Testis (tissue), 3 donors: ENCODE measurements around the gene GLIS1. TPM values are rescaled to one million over a fixed set of nuclear protein-coding genes. Genes with fewer than 3 reads are reported as not detected.

Source experiments
- DNase-seq: peaks from one replicate; pipeline ENCODE4 v3.0.0-alpha.2; 2019
- H3K27ac ChIP-seq, 2 donors: fragments of 200-600 bp; sonication (generic); one replicate each; pipeline ENCODE4 v1.5.1; 2019
- H3K27me3 ChIP-seq: fragments of 200-600 bp; sonication (generic); one replicate; pipeline ENCODE4 v1.5.1; 2019
- H3K36me3 ChIP-seq: fragments of 200-600 bp; sonication (generic); one replicate; pipeline ENCODE4 v1.5.1; 2017; ENCODE audit warnings: low read depth; ENCODE audit errors: missing control alignments
- H3K4me1 ChIP-seq: fragments of 200-600 bp; sonication (generic); one replicate; pipeline ENCODE4 v1.5.1; 2019
- H3K4me3 ChIP-seq, 2 donors: fragments of 200-600 bp; sonication (generic); one replicate each; pipeline ENCODE4 v1.5.1; 2017 to 2019
- H3K9me3 ChIP-seq: fragments of 200-600 bp; sonication (generic); one replicate; pipeline ENCODE4 v1.5.1; 2017
- CTCF ChIP-seq, 3 experiments: fragments of 450-650 bp in 2 of 3; fragments of 200-600 bp in 1 of 3; sonication (generic) in 1 of 3; IDR thresholded peaks; one replicate each; pipeline ENCODE4 v1.5.1; 2016 to 2019; ENCODE audit warnings: antibody characterized with exemption in 3 of 3, mild to moderate bottlenecking in 2 of 3, moderate library complexity in 1 of 3
- POLR2A ChIP-seq: fragments of 450-650 bp; IDR thresholded peaks from one replicate; pipeline ENCODE4 v1.6.1; 2017; ENCODE audit warnings: antibody characterized with exemption, mild to moderate bottlenecking, moderate library complexity
- WGBS, 2 donors: methylation state at CpG; one replicate each; pipeline ENCODE4 v1.1.5; 2018; 5-methylcytosine and 5-hydroxymethylcytosine counted together
- intact Hi-C: fragments of 100-400 bp; cut with DNase I; formaldehyde crosslinking; loops from one replicate; pipeline ENCODE4 v1.15.1; 2023; ENCODE audit warnings: low total_unique reads
- polyA plus RNA-seq: library from polyadenylated mRNA; stranded (reverse); fragments of 350-450 nt; fragmentation: Illumina TruSeq; extraction: RNeasy Lipid Tissue Mini Kit (QIAGEN cat#74804); gene quantifications from one replicate; pipeline ENCODE4 v1.2.3, GENCODE V29; 2014; ENCODE audit warnings: low read depth, low replicate concordance; ENCODE audit not compliant: insufficient read depth
- total RNA-seq, 2 donors: library from RNA; depleted of rRNA; stranded (reverse); fragments of >200 nt; gene quantifications; one replicate each; pipeline ENCODE4 v1.2.3, GENCODE V29; 2016

GLIS1 gene
- total and polyA plus RNA-seq, 3 donors from 2014 or later = 2.9 to 6.1 (median 3.8) TPM

- WGBS, 2 donors = 90 to 93% methylated on average over 7 of the region's 7 CpGs
- intact Hi-C loops = no loop called here
- H3K27ac ChIP-seq = no peak overlapping the region
- TF ChIP-seq CTCF (IDR thresholded peaks at IDR 0.05) = no peak
- no peaks in the 10 kb centered on the region for H3K36me3 ChIP-seq
- H3K27me3 ChIP-seq = no peaks in the 10 kb centered on the region
- H3K4me3 ChIP-seq = no peak overlapping the region
- no peaks in the 10 kb centered on the region for H3K9me3 ChIP-seq
- no peaks in the 10 kb centered on the region for H3K4me1 ChIP-seq
- no peak for DNase-seq
Observed at GRCh38 chr1:53513846-53514245, 225.1 kb downstream of the GLIS1 start.

- no peaks in the 10 kb centered on the region for H3K9me3 ChIP-seq
- no peaks in the 10 kb centered on the region for H3K27me3 ChIP-seq
- 90 to 92% methylated on average over 21 to 22 of the region's 22 CpGs for WGBS, 2 donors
- H3K36me3 ChIP-seq = no peaks in the 10 kb centered on the region
- H3K27ac ChIP-seq = no peak overlapping the region
- intact Hi-C loops = no loop called here
- DNase-seq = no peak
- H3K4me1 ChIP-seq = no peaks in the 10 kb centered on the region
- TF ChIP-seq POLR2A = no peak
- no peak overlapping the region for H3K4me3 ChIP-seq
Observed at GRCh38 chr1:53512807-53513755, 225.9 kb downstream of the GLIS1 start.

- intact Hi-C loops = no loop called here
- H3K27ac ChIP-seq = no peak overlapping the region
- H3K4me1 ChIP-seq = no peaks in the 10 kb centered on the region
- H3K4me3 ChIP-seq = no peak overlapping the region
- H3K9me3 ChIP-seq = no peaks in the 10 kb centered on the region
- H3K27me3 ChIP-seq = no peaks in the 10 kb centered on the region
- WGBS, 2 donors = 69 to 76% methylated on average over 15 to 19 of the region's 19 CpGs
- H3K36me3 ChIP-seq = no peaks in the 10 kb centered on the region
- DNase-seq = no peak
- TF ChIP-seq CTCF (IDR thresholded peaks at IDR 0.05) (no peak), POLR2A (no peak)
Observed at GRCh38 chr1:53511933-53512806, 226.8 kb downstream of the GLIS1 start.

- DNase-seq = no peak
- Histone ChIP-seq H3K4me1 (no peaks in the 10 kb centered on the region), H3K4me3 (no peak overlapping the region), H3K27me3 (no peaks in the 10 kb centered on the region), H3K36me3 (no peaks in the 10 kb centered on the region), H3K9me3 (no peaks in the 10 kb centered on the region), H3K27ac (no peak overlapping the region)
- WGBS, 2 donors = 82 to 91% methylated on average over 12 to 13 of the region's 13 CpGs
- intact Hi-C loops = no loop called here
- TF ChIP-seq POLR2A = no peak
- no peak for TF ChIP-seq CTCF (IDR thresholded peaks at IDR 0.05)
Observed at GRCh38 chr1:53511323-53511932, 227.5 kb downstream of the GLIS1 start.

- intact Hi-C loops = no loop called here
- no peaks in the 10 kb centered on the region for H3K9me3 ChIP-seq
- H3K27me3 ChIP-seq = no peaks in the 10 kb centered on the region
- WGBS, 2 donors = 88 to 93% methylated on average over 6 to 7 of the region's 7 CpGs
- H3K36me3 ChIP-seq = no peaks in the 10 kb centered on the region
- H3K4me3 ChIP-seq = no peak overlapping the region
- TF ChIP-seq POLR2A (no peak), CTCF (IDR thresholded peaks at IDR 0.05) (no peak)
- no peak overlapping the region for H3K27ac ChIP-seq
- H3K4me1 ChIP-seq = no peaks in the 10 kb centered on the region
- DNase-seq = no peak
Observed at GRCh38 chr1:53510215-53510614, 228.7 kb downstream of the GLIS1 start.
